Right lobe of liver (tissue), 6 donors: ENCODE results near the gene RELN. TPM values are rescaled to one million over a fixed set of nuclear protein-coding genes. Genes with fewer than 3 reads are reported as not detected.

ENCODE experiments used
- ATAC-seq, 4 donors: fragments of 200-7000 bp; cut with Tn5 transposase; one replicate each; pipeline ENCODE4 v1.9.1; 2020; ENCODE audit warnings: mild to moderate bottlenecking in 4 of 4, moderate library complexity in 4 of 4
- DNase-seq, 3 donors: peaks; one replicate each; pipeline ENCODE4 v3.0.0-alpha.2; 2020
- H3K27ac ChIP-seq, 3 donors: fragments of 200-600 bp; one replicate each; pipeline ENCODE4 v1.8.0; 2022
- H3K27me3 ChIP-seq, 2 donors: fragments of 200-600 bp; one replicate each; pipeline ENCODE4 v1.8.0; 2022
- H3K36me3 ChIP-seq, 4 donors: fragments of 200-600 bp; sonication (generic) in 1 of 4; one replicate each; pipeline versions ENCODE4 v1.5.1 to v1.8.0; 2017 to 2022; ENCODE audit warnings: control low read depth in 1 of 4
- H3K4me1 ChIP-seq, 4 donors: fragments of 200-600 bp; sonication (generic) in 1 of 4; one replicate each; pipeline versions ENCODE4 v1.5.1 to v1.8.0; 2017 to 2022; ENCODE audit warnings: control low read depth in 1 of 4
- H3K4me3 ChIP-seq, 3 donors: fragments of 200-600 bp; one replicate each; pipeline ENCODE4 v1.8.0; 2022
- H3K9me3 ChIP-seq, 4 donors: fragments of 200-600 bp; sonication (generic) in 1 of 4; one replicate each; pipeline versions ENCODE4 v1.5.1 to v1.8.0; 2017 to 2022; ENCODE audit warnings: control low read depth in 1 of 4
- CTCF ChIP-seq, 4 donors: fragments of 200-600 bp in 3 of 4; fragments of 450-650 bp in 1 of 4; IDR thresholded peaks; one replicate each; pipeline versions ENCODE4 v1.5.1 to v1.8.0; 2016 to 2022; ENCODE audit warnings: antibody characterized with exemption in 4 of 4, mild to moderate bottlenecking in 2 of 4
- POLR2A ChIP-seq: fragments of 450-650 bp; IDR thresholded peaks from one replicate; pipeline ENCODE4 v1.6.1; 2017; ENCODE audit warnings: antibody characterized with exemption, mild to moderate bottlenecking
- WGBS: methylation state at CpG from one replicate; pipeline ENCODE4 v1.1.6; 2018; ENCODE audit warnings: low coverage, low lambda C conversion rate; ENCODE audit not compliant: insufficient coverage; ENCODE audit errors: missing lambda C conversion rate; 5-methylcytosine and 5-hydroxymethylcytosine counted together
- intact Hi-C, 2 donors: fragments of 100-400 bp; cut with DNase I; formaldehyde crosslinking; loops; one replicate each; pipeline versions ENCODE4 v1.11.2 to v1.14.1; 2022
- total RNA-seq, 6 experiments: library from RNA; depleted of rRNA in 2 of 6; stranded (reverse); fragments of >200 nt in 2 of 6; fragmentation: NEBNext Ultra II Directional in 3 of 6; extraction: Animal tissue kit (Norgen Biotek cat#: 25700) in 3 of 6; gene quantifications; one replicate each; pipeline versions ENCODE4 v1.1.0 to v1.2.4, GENCODE V29; 2016 to 2023
- donor health status: DM: no; HTN: yes; CAD: no.
- donor health status: DM: no; HTN: no; CAD: no.
- donor health status: DM: no; HTN: no; CAD: no.
- donor health status: DM: no; HTN: yes; CAD: no.
- donor health status: DM: no; HTN: yes; CAD: no.

RELN gene
- total RNA-seq, 6 experiments from 2014 or later, result 11.9 to 35.7 (median 18.9) TPM

GRCh38 chr7:103809229-103809994 is 180.0 kb downstream of the RELN start:
- ATAC-seq, result peak in 2 of 4 donors; percentile 13 to 38
- Histone ChIP-seq H3K36me3 (no peaks in the 10 kb centered on the region), H3K9me3 (no peaks in the 10 kb centered on the region), H3K27me3 (no peaks in the 10 kb centered on the region), H3K4me1 (peaks cover 0 to 23% (median 2%) of the 10 kb centered on the region in 4 donors), H3K27ac (peak overlapping the region in 2 of 3 donors; percentile 56 to 66), H3K4me3 (no peak overlapping the region)
- WGBS, result 61% methylated on average over 6 of the region's 6 CpGs
- TF ChIP-seq POLR2A (no peak), CTCF (IDR thresholded peaks at IDR 0.05) (no peak)
- intact Hi-C loops, result no loop called here
- no peak for DNase-seq

GRCh38 chr7:103805346-103805745 is 184.1 kb downstream of the RELN start:
- intact Hi-C loops, result no loop called here
- Histone ChIP-seq H3K4me3 (no peak overlapping the region), H3K9me3 (no peaks in the 10 kb centered on the region), H3K27me3 (no peaks in the 10 kb centered on the region), H3K27ac (no peak overlapping the region), H3K36me3 (no peaks in the 10 kb centered on the region), H3K4me1 (peaks cover 0 to 3% (median 1%) of the 10 kb centered on the region in 4 donors)
- 74% methylated on average over 2 of the region's 2 CpGs for WGBS
- no peak for DNase-seq
- ATAC-seq, result no peak
- TF ChIP-seq POLR2A, result no peak
- no peak for TF ChIP-seq CTCF (IDR thresholded peaks at IDR 0.05)

- Histone ChIP-seq H3K27ac (no peak overlapping the region), H3K36me3 (no peaks in the 10 kb centered on the region), H3K27me3 (no peaks in the 10 kb centered on the region), H3K4me1 (no peaks in the 10 kb centered on the region), H3K4me3 (no peak overlapping the region), H3K9me3 (no peaks in the 10 kb centered on the region)
- no peak for ATAC-seq
- no peak for DNase-seq
- TF ChIP-seq POLR2A, result no peak
- no peak for TF ChIP-seq CTCF (IDR thresholded peaks at IDR 0.05)
- 54% methylated on average over 1 of the region's 1 CpG for WGBS
- intact Hi-C loops, result no loop called here
These were observed 185.8 kb downstream of the RELN start for GRCh38 chr7:103803631-103804030.

GRCh38 chr7:103799298-103799697 is 190.2 kb downstream of the RELN start:
- 39% methylated on average over 1 of the region's 1 CpG for WGBS
- H3K4me3 ChIP-seq, result no peak overlapping the region
- DNase-seq (no peak), ATAC-seq (no peak)
- H3K27me3 ChIP-seq, result no peaks in the 10 kb centered on the region
- TF ChIP-seq POLR2A, result no peak
- no peak for TF ChIP-seq CTCF (IDR thresholded peaks at IDR 0.05)
- intact Hi-C loops, result no loop called here
- no peaks in the 10 kb centered on the region for H3K36me3 ChIP-seq
- no peak overlapping the region for H3K27ac ChIP-seq
- no peaks in the 10 kb centered on the region for H3K9me3 ChIP-seq
- H3K4me1 ChIP-seq, result no peaks in the 10 kb centered on the region
